Astrocyte (in vitro differentiated cells and primary cell): ENCODE results near the gene NADK. TPM values are rescaled to one million over a fixed set of nuclear protein-coding genes. Genes with fewer than 3 reads are reported as not detected.

Experiments
- DNase-seq: peaks from one replicate; pipeline ENCODE4 v3.0.0-alpha.2; 2010; ENCODE audit warnings: low read depth
- FAIRE-seq: peaks from 2 replicates; lab custom pipeline; 2011; peaks lifted over from hg19 to GRCh38; lab: Jason Lieb, UNC
- H2AFZ ChIP-seq: 2 replicates; pipeline ENCODE4 v1.6.0; 2012; ENCODE audit warnings: low read depth, low read length, inconsistent platforms
- H3K27ac ChIP-seq: 2 replicates; pipeline ENCODE4 v1.5.1; 2011; ENCODE audit warnings: low read depth, low read length, inconsistent platforms
- H3K27me3 ChIP-seq: 2 replicates; pipeline ENCODE4 v1.6.0; 2011; ENCODE audit warnings: low read length, inconsistent platforms; ENCODE audit not compliant: insufficient read depth
- H3K36me3 ChIP-seq: 2 replicates; pipeline ENCODE4 v1.5.1; 2011; ENCODE audit warnings: low read length, inconsistent platforms; ENCODE audit not compliant: insufficient read depth
- H3K4me1 ChIP-seq: 2 replicates; pipeline ENCODE4 v1.5.1; 2011; ENCODE audit warnings: low read length, inconsistent platforms; ENCODE audit not compliant: insufficient read depth
- H3K4me2 ChIP-seq: 2 replicates; pipeline ENCODE4 v1.6.0; 2012; ENCODE audit warnings: low read length, inconsistent platforms
- H3K4me3 ChIP-seq: 2 replicates; pipeline ENCODE4 v1.5.1; 2011; ENCODE audit warnings: low read depth, mild to moderate bottlenecking, low read length, inconsistent platforms; ENCODE audit not compliant: insufficient read depth
- H3K79me2 ChIP-seq: 2 replicates; pipeline ENCODE4 v1.6.0; 2012; ENCODE audit warnings: mild to moderate bottlenecking, low read length, inconsistent platforms; ENCODE audit not compliant: insufficient read depth
- H3K9ac ChIP-seq: 2 replicates; pipeline ENCODE4 v1.6.0; 2012; ENCODE audit warnings: mild to moderate bottlenecking, low read length, inconsistent platforms
- H3K9me3 ChIP-seq: 2 replicates; pipeline ENCODE4 v1.5.1; 2012; ENCODE audit warnings: low read depth, mild to moderate bottlenecking, low read length, inconsistent platforms; ENCODE audit not compliant: insufficient read depth
- H4K20me1 ChIP-seq: 2 replicates; pipeline ENCODE4 v1.6.0; 2012; ENCODE audit warnings: low read length, inconsistent platforms; ENCODE audit not compliant: insufficient read depth
- H3K27ac Mint-ChIP-seq: one replicate; pipeline ENCODE4 v1.8.0; 2021; ENCODE audit warnings: mild to moderate bottlenecking, mixed read lengths; ENCODE audit not compliant: unreplicated experiment
- H3K27me3 Mint-ChIP-seq: one replicate; pipeline ENCODE4 v1.8.0; 2021; ENCODE audit warnings: low read depth, mixed read lengths; ENCODE audit not compliant: unreplicated experiment
- H3K36me3 Mint-ChIP-seq: one replicate; pipeline ENCODE4 v1.8.0; 2021; ENCODE audit warnings: low read depth, mixed read lengths; ENCODE audit not compliant: unreplicated experiment
- H3K4me1 Mint-ChIP-seq: one replicate; pipeline ENCODE4 v1.8.0; 2021; ENCODE audit warnings: low read depth, mixed read lengths; ENCODE audit not compliant: unreplicated experiment
- H3K4me3 Mint-ChIP-seq: one replicate; pipeline ENCODE4 v1.8.0; 2021; ENCODE audit warnings: mild to moderate bottlenecking, moderate library complexity, mixed read lengths; ENCODE audit not compliant: unreplicated experiment
- H3K9me3 Mint-ChIP-seq: one replicate; pipeline ENCODE4 v1.8.0; 2021; ENCODE audit warnings: mild to moderate bottlenecking, mixed read lengths; ENCODE audit not compliant: unreplicated experiment
- CTCF ChIP-seq: IDR thresholded peaks from 2 replicates; pipeline ENCODE4 v1.5.1; 2011; ENCODE audit warnings: low read depth, mild to moderate bottlenecking, inconsistent platforms, low read length, moderate library complexity; ENCODE audit not compliant: insufficient read depth
- EZH2 ChIP-seq: IDR thresholded peaks from 2 replicates; pipeline ENCODE4 v1.6.1; 2012; ENCODE audit warnings: mild to moderate bottlenecking, low read length, inconsistent platforms; ENCODE audit not compliant: insufficient read depth
- total RNA-seq: library from RNA; stranded (reverse); gene quantifications from 2 replicates; pipeline ENCODE4 v1.2.1, GENCODE V29; 2021

The NADK gene
- total RNA-seq, 1 donor from 2014 or later = 87.6 TPM

GRCh38 chr1:1778663-1779319 is 521 bp upstream of the NADK start:
- DNase-seq = no peak
- TF ChIP-seq CTCF (no peak), EZH2 (no peak)
- H3K27me3 ChIP-seq = no peaks in the 10 kb centered on the region
- H3K9me3 Mint-ChIP-seq = no peaks in the 10 kb centered on the region
- peak overlapping the region; percentile 91 for H3K4me2 ChIP-seq
- peak overlapping the region; percentile 93 for H3K9ac ChIP-seq
- H3K36me3 Mint-ChIP-seq = peaks cover 3% of the 10 kb centered on the region
- H2AFZ ChIP-seq = no peak overlapping the region
- H3K4me1 Mint-ChIP-seq = peaks cover 34% of the 10 kb centered on the region
- peaks cover 46% of the 10 kb centered on the region for H3K4me1 ChIP-seq
- no peaks in the 10 kb centered on the region for H3K9me3 ChIP-seq
- H3K27me3 Mint-ChIP-seq = no peaks in the 10 kb centered on the region
- no peak overlapping the region for H3K27ac ChIP-seq
- H3K27ac Mint-ChIP-seq = peak overlapping the region; percentile 86
- peak overlapping the region; percentile 65 for H3K4me3 ChIP-seq
- FAIRE-seq = no peak
- H3K4me3 Mint-ChIP-seq = peak overlapping the region; percentile 83
- H4K20me1 ChIP-seq = peaks cover 64% of the 10 kb centered on the region
- peaks cover 42% of the 10 kb centered on the region for H3K79me2 ChIP-seq
- H3K36me3 ChIP-seq = no peaks in the 10 kb centered on the region

- TF ChIP-seq EZH2 (no peak), CTCF (no peak)
- Histone ChIP-seq H3K4me2 (peak overlapping the region; percentile 91), H3K9me3 (no peaks in the 10 kb centered on the region), H3K4me3 (peak overlapping the region; percentile 65), H3K79me2 (peaks cover 55% of the 10 kb centered on the region), H4K20me1 (peaks cover 53% of the 10 kb centered on the region), H3K27ac (peak overlapping the region; percentile 53), H2AFZ (no peak overlapping the region), H3K9ac (peak overlapping the region; percentile 93), H3K4me1 (peaks cover 35% of the 10 kb centered on the region), H3K36me3 (no peaks in the 10 kb centered on the region), H3K27me3 (no peaks in the 10 kb centered on the region)
- peaks cover 32% of the 10 kb centered on the region for H3K4me1 Mint-ChIP-seq
- no peaks in the 10 kb centered on the region for H3K9me3 Mint-ChIP-seq
- peak overlapping the region; percentile 87 for H3K27ac Mint-ChIP-seq
- no peak for FAIRE-seq
- no peaks in the 10 kb centered on the region for H3K27me3 Mint-ChIP-seq
- DNase-seq = peak; percentile 14
- H3K36me3 Mint-ChIP-seq = peaks cover 4% of the 10 kb centered on the region
- H3K4me3 Mint-ChIP-seq = peak overlapping the region; percentile 85
Observed at GRCh38 chr1:1777583-1777899, 729 bp downstream of the NADK start.
